Activated CD8-positive, alpha-beta T cell treated with anti-CD3 and anti-CD28 coated beads for 36 hours (primary cell): ENCODE measurements around the gene NPC1. TPM values are rescaled to one million over a fixed set of nuclear protein-coding genes. Genes with fewer than 3 reads are reported as not detected.
A peak's percentile ranks its signal among the peaks of the same experiment; 100 is the strongest.

ENCODE experiments used
- ATAC-seq: fragments of 200-7000 bp; cut with Tn5 transposase; one replicate; pipeline ENCODE4 v1.10.0; 2021; ENCODE audit warnings: mild to moderate bottlenecking, moderate library complexity
- CTCF ChIA-PET: fragments of 350-600 bp; sonication (Branson Sonifier 250); formaldehyde crosslinking; loops from one replicate; lab custom pipeline; 2021; ENCODE audit warnings: antibody characterized with exemption; lab: Charles Lee
- POLR2A ChIA-PET: fragments of 350-600 bp; sonication (Branson Sonifier 250); formaldehyde crosslinking; loops from one replicate; lab custom pipeline; 2021; ENCODE audit warnings: antibody characterized with exemption; lab: Charles Lee
- DNase-seq: peaks from one replicate; pipeline ENCODE4 v3.0.0-alpha.2; 2020
- H3K27ac Mint-ChIP-seq: one replicate; pipeline ENCODE4 v1.8.0; 2021; ENCODE audit warnings: mild to moderate bottlenecking, mixed read lengths
- H3K27me3 Mint-ChIP-seq: one replicate; pipeline ENCODE4 v1.8.0; 2021; ENCODE audit warnings: mixed read lengths
- H3K36me3 Mint-ChIP-seq: one replicate; pipeline ENCODE4 v1.8.0; 2021; ENCODE audit warnings: low read depth, mixed read lengths
- H3K4me1 Mint-ChIP-seq: one replicate; pipeline ENCODE4 v1.8.0; 2021; ENCODE audit warnings: low read depth, mixed read lengths
- H3K4me3 Mint-ChIP-seq: one replicate; pipeline ENCODE4 v1.8.0; 2021; ENCODE audit warnings: mild to moderate bottlenecking, moderate library complexity, mixed read lengths
- H3K9me3 Mint-ChIP-seq: one replicate; pipeline ENCODE4 v1.8.0; 2021; ENCODE audit warnings: mixed read lengths
- intact Hi-C: fragments of 100-400 bp; cut with micrococcal nuclease; formaldehyde crosslinking; loops from one replicate; pipeline ENCODE4 v1.10.0; 2022
- total RNA-seq, 2 experiments: library from RNA; stranded (reverse); gene quantifications; one replicate each; pipeline ENCODE4 v1.2.3, GENCODE V29; 2021
- TF ChIP-seq, protein P1 (sequence below): fragments of 200-600 bp; IDR thresholded peaks from one replicate; pipeline ENCODE4 v1.8.0; 2022; ENCODE audit warnings: antibody characterized with exemption, mild to moderate bottlenecking

NPC1 gene
- total RNA-seq, 2 experiments from 2014 or later, result 21.5 to 22.9 TPM

DNA sequence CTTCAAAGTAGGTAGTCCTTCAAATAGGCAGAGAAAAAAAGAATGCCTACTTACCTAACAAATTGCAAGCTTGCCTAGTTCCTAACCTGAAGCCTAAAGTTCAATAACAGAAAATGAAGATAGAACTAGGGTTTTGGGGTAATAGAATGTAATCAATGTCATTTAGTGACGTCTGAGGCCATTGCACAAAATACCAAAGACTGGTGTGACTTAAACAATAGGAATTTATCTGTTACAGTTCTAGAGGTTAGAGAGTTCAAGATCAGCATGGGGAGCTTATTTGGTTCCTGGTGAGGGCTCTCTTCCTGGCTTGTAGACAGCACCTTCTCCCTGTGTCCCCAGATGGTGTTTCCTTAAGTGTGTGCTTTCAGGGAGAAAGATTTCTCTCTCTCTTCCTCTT lies 4.7 kb upstream of the NPC1 start:
- TF ChIP-seq, protein P1, sequence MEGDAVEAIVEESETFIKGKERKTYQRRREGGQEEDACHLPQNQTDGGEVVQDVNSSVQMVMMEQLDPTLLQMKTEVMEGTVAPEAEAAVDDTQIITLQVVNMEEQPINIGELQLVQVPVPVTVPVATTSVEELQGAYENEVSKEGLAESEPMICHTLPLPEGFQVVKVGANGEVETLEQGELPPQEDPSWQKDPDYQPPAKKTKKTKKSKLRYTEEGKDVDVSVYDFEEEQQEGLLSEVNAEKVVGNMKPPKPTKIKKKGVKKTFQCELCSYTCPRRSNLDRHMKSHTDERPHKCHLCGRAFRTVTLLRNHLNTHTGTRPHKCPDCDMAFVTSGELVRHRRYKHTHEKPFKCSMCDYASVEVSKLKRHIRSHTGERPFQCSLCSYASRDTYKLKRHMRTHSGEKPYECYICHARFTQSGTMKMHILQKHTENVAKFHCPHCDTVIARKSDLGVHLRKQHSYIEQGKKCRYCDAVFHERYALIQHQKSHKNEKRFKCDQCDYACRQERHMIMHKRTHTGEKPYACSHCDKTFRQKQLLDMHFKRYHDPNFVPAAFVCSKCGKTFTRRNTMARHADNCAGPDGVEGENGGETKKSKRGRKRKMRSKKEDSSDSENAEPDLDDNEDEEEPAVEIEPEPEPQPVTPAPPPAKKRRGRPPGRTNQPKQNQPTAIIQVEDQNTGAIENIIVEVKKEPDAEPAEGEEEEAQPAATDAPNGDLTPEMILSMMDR, result no peak
- intact Hi-C loops, result no loop called here
- CTCF ChIA-PET, result interaction anchor here (1.4 kb wide), 1 partner anchor 92 kb away, joined by 4 read pairs; no protein-coding TSS in a partner anchor
- Mint-ChIP-seq H3K36me3 (no peaks in the 10 kb centered on the region), H3K27me3 (no peaks in the 10 kb centered on the region), H3K9me3 (no peaks in the 10 kb centered on the region), H3K27ac (no peak overlapping the region), H3K4me1 (peaks cover 6% of the 10 kb centered on the region), H3K4me3 (no peak overlapping the region)
- no peak for DNase-seq
- no peak for ATAC-seq
- POLR2A ChIA-PET, result interaction anchor here (0.9 kb wide), 1 partner anchor 21 kb away, joined by 3 read pairs; no protein-coding TSS in a partner anchor

DNA sequence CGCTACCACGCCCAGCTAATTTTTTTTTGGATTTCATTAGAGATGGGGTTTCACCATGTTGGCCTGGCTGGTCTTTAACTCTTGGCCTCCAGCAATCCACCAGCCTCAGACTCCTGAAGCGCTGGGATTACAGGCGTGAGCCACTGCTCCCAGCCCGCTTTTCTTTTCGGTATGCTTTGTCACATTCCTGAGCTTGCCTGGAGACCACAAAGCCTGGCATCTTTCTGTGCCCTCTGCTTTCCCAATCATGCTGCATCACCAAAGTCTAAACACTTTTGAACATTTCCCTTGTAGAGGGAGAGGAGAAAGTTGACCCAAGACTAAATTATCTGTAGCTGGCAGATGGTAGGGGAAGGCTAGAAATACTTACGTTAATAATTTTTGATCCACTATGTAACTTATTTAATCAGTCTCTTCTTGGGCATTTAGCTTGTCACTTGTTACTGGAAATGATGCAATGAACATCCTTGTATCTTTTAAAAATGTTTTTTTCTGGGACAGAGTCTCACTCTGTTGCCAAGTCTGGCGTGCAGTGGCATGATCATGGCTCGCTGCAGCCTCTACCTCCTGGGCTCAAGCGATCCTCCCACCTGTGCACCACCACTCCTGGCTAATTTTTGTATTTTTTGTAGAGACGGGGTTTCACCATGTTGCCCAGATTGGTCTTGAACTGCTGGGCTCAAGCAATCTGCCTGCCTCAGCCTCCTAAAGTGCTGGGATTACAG lies 2.7 kb upstream of the NPC1 start:
- intact Hi-C loops, result loop anchor here (5.0 kb wide), 2 partner anchors 72 to 87 kb away; partner anchors contain the start of gene RMC1
- ATAC-seq, result no peak
- Mint-ChIP-seq H3K27ac (no peak overlapping the region), H3K36me3 (peaks cover 4% of the 10 kb centered on the region), H3K4me3 (no peak overlapping the region), H3K4me1 (peaks cover 16% of the 10 kb centered on the region), H3K27me3 (no peaks in the 10 kb centered on the region), H3K9me3 (no peaks in the 10 kb centered on the region)
- POLR2A ChIA-PET, result no interaction called here
- CTCF ChIA-PET, result interaction anchor here (0.9 to 2.7 kb wide), 4 partner anchors 67 to 90 kb away, joined by 3 to 12 read pairs (median 8); no protein-coding TSS in a partner anchor
- DNase-seq, result no peak
- TF ChIP-seq, protein P1, result no peak

DNA sequence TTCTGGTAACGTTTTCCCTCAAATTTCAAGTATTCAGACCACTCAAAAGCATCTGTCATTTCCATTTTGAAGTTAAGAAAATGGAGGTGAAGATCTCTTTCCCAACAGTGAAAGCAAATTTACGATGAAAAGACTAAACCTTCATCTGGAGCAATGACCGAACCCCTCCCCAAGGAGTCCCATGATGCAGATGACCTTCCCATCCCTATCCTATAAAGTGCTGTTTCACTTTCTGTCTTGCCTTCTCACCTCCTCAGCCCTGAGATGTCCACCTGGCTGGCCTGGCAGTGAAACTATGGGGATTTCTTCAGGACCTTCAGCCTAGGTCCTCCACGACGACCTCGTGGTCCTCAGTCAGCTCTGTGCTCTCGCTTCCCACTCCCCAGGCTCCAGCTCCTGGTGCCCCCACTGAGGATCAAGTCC lies 925 bp upstream of the NPC1 start:
- TF ChIP-seq, protein P1, result no peak

DNA sequence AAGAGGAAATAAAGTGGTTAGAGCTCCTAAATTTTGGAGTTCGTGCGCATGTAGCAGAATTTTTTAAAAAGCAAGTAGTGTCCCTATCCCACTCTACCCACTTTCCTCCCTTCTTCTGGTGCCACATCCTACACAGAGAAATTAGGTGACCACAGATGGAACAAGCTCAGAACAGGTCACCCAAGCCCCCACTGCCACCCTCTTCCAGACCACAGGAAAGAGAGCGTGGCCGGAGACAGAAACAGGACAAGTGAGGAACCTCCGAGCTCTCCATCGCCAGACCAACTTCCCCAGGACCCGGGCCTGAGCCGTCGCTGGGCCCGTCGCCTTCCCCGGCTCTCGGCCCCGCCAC lies 433 bp downstream of the NPC1 start:
- CTCF ChIA-PET, result interaction anchor here (0.9 to 2.0 kb wide), 4 partner anchors 45 to 98 kb away, joined by 4 to 19 read pairs (median 6); no protein-coding TSS in a partner anchor
- Mint-ChIP-seq H3K27me3 (no peaks in the 10 kb centered on the region), H3K4me3 (peak overlapping the region; percentile 94), H3K9me3 (no peaks in the 10 kb centered on the region), H3K4me1 (peaks cover 40% of the 10 kb centered on the region), H3K27ac (peak overlapping the region; percentile 92), H3K36me3 (peaks cover 8% of the 10 kb centered on the region)
- ATAC-seq, result no peak
- intact Hi-C loops, result loop anchor here (5.0 kb wide), 2 partner anchors 69 to 84 kb away; partner anchors contain the start of gene RMC1
- TF ChIP-seq, protein P1, result no peak
- DNase-seq, result no peak
- POLR2A ChIA-PET, result interaction anchor here (0.7 to 1.9 kb wide), 7 partner anchors 10 to 429 kb away, joined by 3 to 7 read pairs (median 4); no protein-coding TSS in a partner anchor

More for the DNA sequence above, 925 bp upstream of the NPC1 start:
- peaks cover 29% of the 10 kb centered on the region for H3K4me1 Mint-ChIP-seq
- intact Hi-C loops, result loop anchor here (5.0 kb wide), 2 partner anchors 70 to 85 kb away; partner anchors contain the start of gene RMC1
- H3K27ac Mint-ChIP-seq, result peak overlapping the region; percentile 94
- ChIA-PET POLR2A (no interaction called here), CTCF (interaction anchor here (1.1 to 2.7 kb wide), 6 partner anchors 13 to 88 kb away, joined by 3 to 12 read pairs (median 4); no protein-coding TSS in a partner anchor)
- H3K27me3 Mint-ChIP-seq, result no peaks in the 10 kb centered on the region
- H3K9me3 Mint-ChIP-seq, result no peaks in the 10 kb centered on the region
- peaks cover 8% of the 10 kb centered on the region for H3K36me3 Mint-ChIP-seq
- H3K4me3 Mint-ChIP-seq, result peak overlapping the region; percentile 94
- DNase-seq (no peak), ATAC-seq (no peak)
